ENCODE data around the gene ZNF98.

ZNF98 gene

DNA sequence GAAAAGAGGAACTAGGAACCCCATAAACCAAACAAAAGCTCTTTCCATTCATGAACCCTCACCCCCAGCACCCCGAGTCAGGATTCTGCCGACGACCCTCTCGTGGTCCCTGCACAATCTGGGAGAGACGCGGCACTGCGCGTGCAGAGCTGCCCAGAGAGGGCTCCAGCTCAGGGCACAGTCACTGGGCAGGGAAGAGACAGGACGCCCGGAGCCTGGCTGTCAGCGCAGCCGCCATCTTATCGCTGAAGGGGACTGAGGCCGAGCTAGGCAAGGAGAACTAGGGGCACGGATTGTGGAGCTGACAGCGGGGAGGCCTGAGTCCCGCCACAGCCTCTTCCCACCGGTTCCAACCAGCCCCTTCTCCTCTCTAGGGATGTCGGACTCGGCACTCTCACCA lies 349 bp downstream of the ZNF98 start:
- Histone ChIP-seq H3K27me3 (ENCODE audit: insufficient read depth, poor library complexity, severe bottlenecking) (no peaks in the 10 kb centered on the region), H3K27ac (replicated peaks) (no peak overlapping the region), H3K4me3 (replicated peaks; ENCODE audit: insufficient read depth, low read length) (no peak overlapping the region)
- TF ChIP-seq REST (IDR thresholded peaks at IDR 0.05; ENCODE audit: insufficient replicate concordance, low read depth) (no peak), CTCF (IDR thresholded peaks at IDR 0.05; ENCODE audit: insufficient read depth, low read length) (no peak), GABPA (IDR thresholded peaks at IDR 0.05; ENCODE audit: low read depth) (no peak), SPI1 (IDR thresholded peaks at IDR 0.05; ENCODE audit: borderline replicate concordance, low read depth) (no peak), POLR2AphosphoS5 (IDR thresholded peaks at IDR 0.05; ENCODE audit: low read depth) (no peak)
- no peak for DNase-seq (ENCODE audit: low read depth in 1 of 2, low spot score in 1 of 2)

GRCh38 chr19:22354665-22355064 lies 67.5 kb downstream of the ZNF98 start:
- H3K27me3 ChIP-seq (ENCODE audit: insufficient read depth, poor library complexity, severe bottlenecking) = no peaks in the 10 kb centered on the region
- no peak for DNase-seq (ENCODE audit: low read depth in 1 of 2, low spot score in 1 of 2)
- H3K4me3 ChIP-seq (replicated peaks; ENCODE audit: insufficient read depth, low read length) = no peak overlapping the region
- TF ChIP-seq GABPA (IDR thresholded peaks at IDR 0.05; ENCODE audit: low read depth) (no peak), POLR2AphosphoS5 (IDR thresholded peaks at IDR 0.05; ENCODE audit: low read depth) (no peak), REST (IDR thresholded peaks at IDR 0.05; ENCODE audit: insufficient replicate concordance, low read depth) (no peak), SPI1 (IDR thresholded peaks at IDR 0.05; ENCODE audit: borderline replicate concordance, low read depth) (no peak), CTCF (IDR thresholded peaks at IDR 0.05; ENCODE audit: insufficient read depth, low read length) (no peak)
- H3K27ac ChIP-seq (replicated peaks) = no peak overlapping the region

Measured in HL-60 (cell line).